Prostate gland (tissue), 2 donors: Measurements from ENCODE around the gene BRF1. TPM values are rescaled to one million over a fixed set of nuclear protein-coding genes. Genes with fewer than 3 reads are reported as not detected.
"Not testable (repeated sequence)": the region's sequence is repeated elsewhere in the genome, so short reads cannot be mapped to it uniquely, and the experiment has no call there.

Experiments
- DNase-seq: peaks from one replicate; pipeline ENCODE4 v3.0.0-alpha.2; 2019; ENCODE audit warnings: low spot score
- H3K27ac ChIP-seq, 2 donors: fragments of 200-600 bp; sonication (generic); 2 replicates each; pipeline ENCODE4 v1.5.1; 2017 to 2019
- H3K27me3 ChIP-seq: fragments of 200-600 bp; sonication (generic); replicated peaks from 2 replicates; pipeline ENCODE4 v1.5.1; 2019; ENCODE audit not compliant: insufficient read depth
- H3K36me3 ChIP-seq, 2 donors: fragments of 200-600 bp; sonication (generic); 1 replicate in 1 of 2; 2 replicates in 1 of 2; pipeline versions ENCODE4 v1.5.1 to v1.8.1; 2017 to 2019
- H3K4me1 ChIP-seq: fragments of 200-600 bp; sonication (generic); replicated peaks from 2 replicates; pipeline ENCODE4 v1.5.1; 2019
- H3K4me3 ChIP-seq, 2 donors: fragments of 200-600 bp; sonication (generic); 2 replicates each; pipeline ENCODE4 v1.5.1; 2017 to 2019
- H3K9me3 ChIP-seq: fragments of 200-600 bp; sonication (generic); 2 replicates; pipeline ENCODE4 v1.5.1; 2017
- CTCF ChIP-seq, 4 experiments: fragments of 200-600 bp in 2 of 4; fragments of 450-650 bp in 2 of 4; sonication (generic) in 2 of 4; IDR thresholded peaks; 1 replicate in 3 of 4; 2 replicates in 1 of 4; pipeline ENCODE4 v1.5.1; 2016 to 2019; ENCODE audit warnings: antibody characterized with exemption in 4 of 4, mild to moderate bottlenecking in 2 of 4, moderate library complexity in 2 of 4
- POLR2A ChIP-seq: fragments of 450-650 bp; IDR thresholded peaks from one replicate; pipeline ENCODE4 v1.6.1; 2016; ENCODE audit warnings: antibody characterized with exemption, mild to moderate bottlenecking
- POLR2AphosphoS5 ChIP-seq: sonication (generic); formaldehyde crosslinking; IDR thresholded peaks from one replicate; pipeline ENCODE4 v1.6.1; 2017; ENCODE audit warnings: antibody characterized with exemption
- WGBS: methylation state at CpG from one replicate; pipeline ENCODE4 v1.1.5; 2018; 5-methylcytosine and 5-hydroxymethylcytosine counted together
- intact Hi-C: fragments of 100-400 bp; cut with DNase I; formaldehyde crosslinking; loops from one replicate; pipeline ENCODE4 v1.14.2; 2022
- total RNA-seq, 2 donors: library from RNA; depleted of rRNA; stranded (reverse); fragments of >200 nt; gene quantifications; one replicate each; pipeline ENCODE4 v1.1.0, GENCODE V29; 2016

The BRF1 gene
- total RNA-seq, 2 donors from 2014 or later = 64.9 to 88.9 TPM

GRCh38 chr14:105328070-105328677 lies 27.4 kb upstream of the BRF1 start:
- Histone ChIP-seq H3K4me1 (no peaks in the 10 kb centered on the region), H3K27me3 (no peaks in the 10 kb centered on the region), H3K4me3 (no peak overlapping the region), H3K27ac (no peak overlapping the region), H3K9me3 (no peaks in the 10 kb centered on the region), H3K36me3 (no peaks in the 10 kb centered on the region)
- no peak for DNase-seq
- WGBS = 78% methylated on average over 12 of the region's 12 CpGs
- TF ChIP-seq POLR2AphosphoS5 (no peak), CTCF (IDR thresholded peaks at IDR 0.05) (no peak), POLR2A (no peak)
- intact Hi-C loops = no loop called here

- H3K27ac ChIP-seq, H3K4me3 ChIP-seq, DNase-seq, H3K4me1 ChIP-seq, intact Hi-C loops, H3K9me3 ChIP-seq, H3K27me3 ChIP-seq, H3K36me3 ChIP-seq: not testable (repeated sequence)
- 79% methylated on average over 17 of the region's 17 CpGs for WGBS
These were observed 26.9 kb upstream of the BRF1 start for GRCh38 chr14:105327695-105328045.

GRCh38 chr14:105326891-105327694 lies 26.3 kb upstream of the BRF1 start:
- Histone ChIP-seq H3K27ac (no peak overlapping the region), H3K36me3 (no peaks in the 10 kb centered on the region), H3K9me3 (no peaks in the 10 kb centered on the region), H3K4me1 (no peaks in the 10 kb centered on the region), H3K4me3 (no peak overlapping the region), H3K27me3 (no peaks in the 10 kb centered on the region)
- 75% methylated on average over 33 of the region's 34 CpGs for WGBS
- TF ChIP-seq CTCF (IDR thresholded peaks at IDR 0.05) = no peak
- TF ChIP-seq POLR2A = no peak
- no peak for TF ChIP-seq POLR2AphosphoS5
- intact Hi-C loops = no loop called here
- no peak for DNase-seq

- no peak overlapping the region for H3K27ac ChIP-seq
- DNase-seq = no peak
- no peaks in the 10 kb centered on the region for H3K36me3 ChIP-seq
- TF ChIP-seq CTCF (IDR thresholded peaks at IDR 0.05) (no peak), POLR2AphosphoS5 (no peak), POLR2A (no peak)
- no peak overlapping the region for H3K4me3 ChIP-seq
- no peaks in the 10 kb centered on the region for H3K27me3 ChIP-seq
- no peaks in the 10 kb centered on the region for H3K4me1 ChIP-seq
- WGBS = 81% methylated on average over 9 of the region's 9 CpGs
- H3K9me3 ChIP-seq = no peaks in the 10 kb centered on the region
- intact Hi-C loops = no loop called here
These were observed 25.7 kb upstream of the BRF1 start for GRCh38 chr14:105326568-105326867.

GRCh38 chr14:105325716-105326567 lies 25.1 kb upstream of the BRF1 start:
- WGBS = 81% methylated on average over 27 of the region's 27 CpGs
- TF ChIP-seq POLR2A (no peak), POLR2AphosphoS5 (no peak), CTCF (IDR thresholded peaks at IDR 0.05) (no peak)
- intact Hi-C loops = no loop called here
- no peak overlapping the region for H3K27ac ChIP-seq
- DNase-seq = no peak
- H3K27me3 ChIP-seq = no peaks in the 10 kb centered on the region
- H3K36me3 ChIP-seq = no peaks in the 10 kb centered on the region
- H3K9me3 ChIP-seq = no peaks in the 10 kb centered on the region
- H3K4me3 ChIP-seq = no peak overlapping the region
- H3K4me1 ChIP-seq = no peaks in the 10 kb centered on the region
